Esophagus muscularis mucosa (tissue), 4 donors: ENCODE measurements around the gene KAZN. TPM values are rescaled to one million over a fixed set of nuclear protein-coding genes. Genes with fewer than 3 reads are reported as not detected.
"Not testable (repeated sequence)": the region's sequence is repeated elsewhere in the genome, so short reads cannot be mapped to it uniquely, and the experiment has no call there.

Experiments used
- DNase-seq: peaks from one replicate; pipeline ENCODE4 v3.0.0-alpha.2; 2017; ENCODE audit errors: extremely low spot score
- H3K27ac ChIP-seq, 4 donors: fragments of 200-600 bp; sonication (generic); replicated peaks in 1 of 4; 1 replicate in 3 of 4; 2 replicates in 1 of 4; pipeline ENCODE4 v1.5.1; 2016 to 2019; ENCODE audit warnings: mild to moderate bottlenecking in 1 of 4
- H3K27me3 ChIP-seq, 4 donors: fragments of 200-600 bp; sonication (generic); one replicate each; pipeline versions ENCODE4 v1.5.1 to v1.6.0; 2016 to 2019
- H3K36me3 ChIP-seq, 4 donors: fragments of 200-600 bp; sonication (generic); one replicate each; pipeline ENCODE4 v1.5.1; 2016 to 2019
- H3K4me1 ChIP-seq, 4 donors: fragments of 200-600 bp; sonication (generic); one replicate each; pipeline ENCODE4 v1.5.1; 2016 to 2019
- H3K4me3 ChIP-seq, 4 donors: fragments of 200-600 bp; sonication (generic); 1 replicate in 2 of 4; 2 replicates in 2 of 4; pipeline ENCODE4 v1.5.1; 2016 to 2019; ENCODE audit warnings: mild to moderate bottlenecking in 4 of 4, moderate library complexity in 1 of 4
- H3K9me3 ChIP-seq, 4 donors: fragments of 200-600 bp; sonication (generic); 1 replicate in 3 of 4; 2 replicates in 1 of 4; pipeline ENCODE4 v1.5.1; 2016 to 2019
- EP300 ChIP-seq: sonication (generic); formaldehyde crosslinking; IDR thresholded peaks from one replicate; pipeline ENCODE4 v1.6.1; 2017; ENCODE audit warnings: antibody characterized with exemption
- POLR2A ChIP-seq: fragments of 450-650 bp; IDR thresholded peaks from one replicate; pipeline ENCODE4 v1.6.1; 2017; ENCODE audit warnings: antibody characterized with exemption, moderate library complexity, mild to moderate bottlenecking, low read depth
- POLR2AphosphoS5 ChIP-seq, 2 donors: sonication (generic); formaldehyde crosslinking; IDR thresholded peaks; one replicate each; pipeline ENCODE4 v1.6.1; 2017; ENCODE audit warnings: antibody characterized with exemption in 2 of 2
- WGBS: methylation state at CpG from one replicate; pipeline ENCODE4 v1.1.5; 2018; 5-methylcytosine and 5-hydroxymethylcytosine counted together
- intact Hi-C: fragments of 100-400 bp; cut with DNase I; formaldehyde crosslinking; loops from one replicate; pipeline ENCODE4 v1.15.1; 2023
- total RNA-seq, 4 donors: library from RNA; depleted of rRNA; stranded (reverse); fragments of >200 nt; gene quantifications; one replicate each; pipeline versions ENCODE4 v1.1.0 to v1.2.1, GENCODE V29; 2016
- TF ChIP-seq, protein P1 (sequence below), 3 experiments: fragments of 200-600 bp in 2 of 3; fragments of 450-650 bp in 1 of 3; sonication (generic) in 2 of 3; IDR thresholded peaks; one replicate each; pipeline ENCODE4 v1.5.1; 2017 to 2019; ENCODE audit warnings: antibody characterized with exemption in 3 of 3, mild to moderate bottlenecking in 2 of 3, moderate library complexity in 1 of 3

Gene KAZN
- total RNA-seq, 4 donors from 2014 or later, result 9.9 to 14.1 (median 11.9) TPM

DNA sequence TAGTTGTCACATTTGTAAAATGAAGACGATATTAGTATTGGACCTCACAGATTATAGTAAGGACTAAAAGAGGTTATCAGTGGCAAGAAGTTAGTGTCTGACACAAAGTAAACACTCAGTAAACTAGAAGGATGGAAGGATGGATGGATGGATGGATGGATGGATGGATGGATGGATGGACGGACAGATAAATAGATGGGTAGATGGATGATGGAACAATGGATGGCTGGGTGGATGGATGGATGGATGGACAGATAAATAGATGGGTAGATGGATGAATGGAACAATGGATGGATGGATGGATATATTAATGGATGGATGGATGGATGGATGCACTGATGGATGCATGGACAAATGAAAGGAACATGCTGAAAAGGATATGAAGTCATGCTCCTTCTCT is 22.3 kb upstream of the KAZN start:
- WGBS, result 87% methylated on average over 2 of the region's 2 CpGs
- no peak for DNase-seq
- intact Hi-C loops, result no loop called here
- H3K4me3 ChIP-seq, result no peak overlapping the region
- no peaks in the 10 kb centered on the region for H3K36me3 ChIP-seq
- H3K9me3 ChIP-seq, result no peaks in the 10 kb centered on the region
- no peaks in the 10 kb centered on the region for H3K27me3 ChIP-seq
- H3K27ac ChIP-seq, result no peak overlapping the region
- no peak for TF ChIP-seq POLR2A
- TF ChIP-seq EP300, result no peak
- TF ChIP-seq, protein P1, sequence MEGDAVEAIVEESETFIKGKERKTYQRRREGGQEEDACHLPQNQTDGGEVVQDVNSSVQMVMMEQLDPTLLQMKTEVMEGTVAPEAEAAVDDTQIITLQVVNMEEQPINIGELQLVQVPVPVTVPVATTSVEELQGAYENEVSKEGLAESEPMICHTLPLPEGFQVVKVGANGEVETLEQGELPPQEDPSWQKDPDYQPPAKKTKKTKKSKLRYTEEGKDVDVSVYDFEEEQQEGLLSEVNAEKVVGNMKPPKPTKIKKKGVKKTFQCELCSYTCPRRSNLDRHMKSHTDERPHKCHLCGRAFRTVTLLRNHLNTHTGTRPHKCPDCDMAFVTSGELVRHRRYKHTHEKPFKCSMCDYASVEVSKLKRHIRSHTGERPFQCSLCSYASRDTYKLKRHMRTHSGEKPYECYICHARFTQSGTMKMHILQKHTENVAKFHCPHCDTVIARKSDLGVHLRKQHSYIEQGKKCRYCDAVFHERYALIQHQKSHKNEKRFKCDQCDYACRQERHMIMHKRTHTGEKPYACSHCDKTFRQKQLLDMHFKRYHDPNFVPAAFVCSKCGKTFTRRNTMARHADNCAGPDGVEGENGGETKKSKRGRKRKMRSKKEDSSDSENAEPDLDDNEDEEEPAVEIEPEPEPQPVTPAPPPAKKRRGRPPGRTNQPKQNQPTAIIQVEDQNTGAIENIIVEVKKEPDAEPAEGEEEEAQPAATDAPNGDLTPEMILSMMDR (IDR thresholded peaks at IDR 0.05), result no peak
- no peaks in the 10 kb centered on the region for H3K4me1 ChIP-seq

DNA sequence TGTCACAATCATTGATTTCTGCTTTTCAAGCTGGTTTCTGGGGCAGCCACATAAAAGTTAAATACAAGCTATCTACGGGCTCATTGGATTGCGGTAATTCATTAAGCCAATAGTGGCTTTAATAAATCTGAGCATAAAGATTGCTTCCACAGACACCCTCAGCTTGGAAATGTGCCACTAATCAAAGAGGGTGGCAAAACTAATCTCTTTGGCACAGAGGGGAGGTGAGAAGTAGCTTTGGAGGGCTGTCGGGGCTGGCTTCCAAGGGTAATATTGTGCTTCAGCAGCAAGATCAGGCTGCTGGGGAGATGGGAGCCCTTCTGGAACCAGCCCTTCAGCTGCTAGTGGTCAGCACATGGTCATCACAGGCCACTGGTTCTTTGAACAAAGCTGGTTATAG is 21.2 kb upstream of the KAZN start:
- no peak for DNase-seq
- TF ChIP-seq POLR2AphosphoS5 (IDR thresholded peaks at IDR 0.05) (no peak), POLR2A (no peak), EP300 (no peak)
- TF ChIP-seq, protein P1 (IDR thresholded peaks at IDR 0.05), result no peak
- no peak overlapping the region for H3K4me3 ChIP-seq
- no peak overlapping the region for H3K27ac ChIP-seq
- no peaks in the 10 kb centered on the region for H3K9me3 ChIP-seq
- H3K4me1 ChIP-seq, result no peaks in the 10 kb centered on the region
- no peaks in the 10 kb centered on the region for H3K36me3 ChIP-seq
- intact Hi-C loops, result no loop called here
- WGBS, result 83% methylated on average over 3 of the region's 3 CpGs
- H3K27me3 ChIP-seq, result no peaks in the 10 kb centered on the region

DNA sequence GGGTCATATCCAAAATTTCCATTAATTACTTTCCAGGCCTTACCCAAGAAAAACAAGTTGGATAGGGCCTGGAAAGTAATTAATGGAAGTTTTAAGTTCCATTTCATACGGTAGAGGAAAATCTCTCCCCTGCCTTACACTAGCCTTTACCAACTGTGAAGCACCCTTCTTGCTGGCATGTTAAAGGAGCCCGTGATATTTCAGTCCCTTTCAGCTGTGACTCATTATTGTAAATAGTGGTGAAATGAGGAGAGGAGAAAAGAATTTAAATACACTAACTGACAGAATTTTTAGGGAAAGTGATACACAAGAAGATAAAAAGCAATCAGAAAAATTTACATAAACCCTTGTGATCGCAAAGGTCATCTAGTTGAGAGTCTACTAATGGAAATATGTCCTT is 20.3 kb upstream of the KAZN start:
- Histone ChIP-seq H3K36me3 (no peaks in the 10 kb centered on the region), H3K27ac (no peak overlapping the region), H3K27me3 (no peaks in the 10 kb centered on the region), H3K4me3 (no peak overlapping the region), H3K4me1 (no peaks in the 10 kb centered on the region), H3K9me3 (no peaks in the 10 kb centered on the region)
- no peak for DNase-seq
- WGBS, result 46% methylated on average over 3 of the region's 3 CpGs
- intact Hi-C loops, result no loop called here
- no peak for TF ChIP-seq POLR2A

DNA sequence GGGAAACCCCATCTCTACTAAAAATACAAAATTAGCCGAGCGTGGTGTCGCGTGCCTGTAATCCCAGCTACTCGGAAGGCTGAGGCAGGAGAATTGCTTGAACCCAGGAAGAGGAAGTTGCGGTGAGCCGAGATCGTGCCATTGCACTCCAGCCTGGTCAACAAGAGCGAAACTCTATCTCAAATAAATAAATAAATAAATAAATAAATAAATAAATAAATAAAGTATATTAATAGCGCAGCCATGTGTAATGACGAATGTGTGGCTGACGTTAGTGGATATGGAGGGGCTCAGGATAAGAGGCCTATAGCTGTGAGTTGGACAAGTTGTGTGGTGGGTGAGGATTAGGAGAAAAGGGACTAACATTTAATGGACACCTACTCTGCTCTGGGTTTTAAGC is 18.2 kb upstream of the KAZN start:
- H3K27ac ChIP-seq, H3K27me3 ChIP-seq, H3K9me3 ChIP-seq, H3K4me1 ChIP-seq, DNase-seq, intact Hi-C loops, H3K4me3 ChIP-seq, H3K36me3 ChIP-seq: not testable (repeated sequence)
- WGBS, result 88% methylated on average over 12 of the region's 12 CpGs

DNA sequence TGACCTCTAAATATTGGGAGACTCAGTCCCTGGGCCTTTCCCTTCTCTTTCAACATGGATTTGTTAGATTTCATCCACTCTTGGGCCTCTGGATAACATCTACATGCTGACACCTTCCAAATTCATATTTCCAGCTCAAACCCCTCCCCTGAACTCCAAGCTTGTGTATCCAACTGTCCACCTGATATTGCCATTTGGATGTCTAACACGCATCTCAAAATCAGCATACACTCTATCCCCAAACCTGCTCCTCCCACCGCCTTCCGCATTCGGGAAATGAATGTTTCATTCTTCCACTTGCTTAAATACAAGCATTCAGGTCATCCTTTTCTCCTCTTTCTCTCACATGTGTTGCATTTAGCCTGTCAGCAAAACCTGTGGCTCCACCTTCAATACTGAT is 17.5 kb upstream of the KAZN start:
- Histone ChIP-seq H3K27me3 (no peaks in the 10 kb centered on the region), H3K4me1 (no peaks in the 10 kb centered on the region), H3K4me3 (no peak overlapping the region), H3K9me3 (no peaks in the 10 kb centered on the region), H3K27ac (no peak overlapping the region), H3K36me3 (no peaks in the 10 kb centered on the region)
- no peak for DNase-seq
- 92% methylated on average over 4 of the region's 4 CpGs for WGBS
- intact Hi-C loops, result no loop called here
- TF ChIP-seq POLR2AphosphoS5 (IDR thresholded peaks at IDR 0.05) (no peak), POLR2A (no peak), EP300 (no peak)
- TF ChIP-seq, protein P1 (IDR thresholded peaks at IDR 0.05), result no peak

DNA sequence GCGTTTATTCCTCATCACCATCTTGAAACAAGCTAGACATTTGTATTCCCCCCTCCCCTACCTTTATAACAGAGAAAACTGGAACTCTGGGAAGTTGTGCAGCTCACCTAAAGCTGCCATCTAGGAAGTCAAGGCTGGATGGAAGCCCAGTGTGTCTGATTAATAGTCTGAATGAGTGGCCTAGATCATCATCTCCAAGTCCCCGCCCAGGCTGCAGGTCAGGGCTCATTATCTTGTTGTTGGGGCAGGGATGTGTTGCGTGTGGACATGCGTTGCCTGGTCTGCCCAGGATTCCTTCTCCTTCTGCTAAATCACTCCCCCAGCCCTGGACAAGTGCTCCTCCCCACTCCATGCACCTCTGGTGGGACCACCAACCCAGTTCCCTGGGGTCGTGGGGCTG is 14.7 kb upstream of the KAZN start:
- no peaks in the 10 kb centered on the region for H3K4me1 ChIP-seq
- WGBS, result 95% methylated on average over 4 of the region's 5 CpGs
- TF ChIP-seq POLR2A (no peak), POLR2AphosphoS5 (IDR thresholded peaks at IDR 0.05) (no peak), EP300 (no peak)
- TF ChIP-seq, protein P1 (IDR thresholded peaks at IDR 0.05), result no peak
- DNase-seq, result no peak
- no peak overlapping the region for H3K4me3 ChIP-seq
- H3K27ac ChIP-seq, result no peak overlapping the region
- H3K9me3 ChIP-seq, result no peaks in the 10 kb centered on the region
- peaks cover 0 to 9% (median 0%) of the 10 kb centered on the region in 4 donors for H3K27me3 ChIP-seq
- no peaks in the 10 kb centered on the region for H3K36me3 ChIP-seq
- intact Hi-C loops, result no loop called here
